ENCODE data around the gene GRIK4.

The GRIK4 gene

GRCh38 chr11:120923866-120924508 lies 412.4 kb downstream of the GRIK4 start:
- no peak overlapping the region for H3K9ac ChIP-seq (ENCODE audit: low read length)
- no peak overlapping the region for H3K4me3 ChIP-seq (ENCODE audit: low read depth, low read length, poor library complexity, severe bottlenecking)
- H3K9me3 ChIP-seq (ENCODE audit: low read length), result no peaks in the 10 kb centered on the region
- no peaks in the 10 kb centered on the region for H3K36me3 ChIP-seq (ENCODE audit: insufficient read depth, low read length)
- no peaks in the 10 kb centered on the region for H4K20me1 ChIP-seq (ENCODE audit: insufficient read depth, low read length)
- no peak overlapping the region for H2AFZ ChIP-seq (ENCODE audit: low read length)
- no peaks in the 10 kb centered on the region for H3F3A ChIP-seq (ENCODE audit: insufficient read depth, low read length)
- H3K27ac ChIP-seq (ENCODE audit: low read depth, low read length, poor library complexity, severe bottlenecking), result no peak overlapping the region
- H3K4me2 ChIP-seq (ENCODE audit: low read length), result no peak overlapping the region
- H3K4me1 ChIP-seq (ENCODE audit: insufficient read depth, low read length, severe bottlenecking), result peaks cover 7% of the 10 kb centered on the region
- H3K79me2 ChIP-seq (ENCODE audit: insufficient read depth, low read length), result no peaks in the 10 kb centered on the region
- H3K9me2 ChIP-seq (ENCODE audit: low read depth, low read length), result no peaks in the 10 kb centered on the region
- H3K27me3 ChIP-seq (ENCODE audit: insufficient read depth, low read length), result no peaks in the 10 kb centered on the region
- no peak for TF ChIP-seq CTCF (IDR thresholded peaks at IDR 0.05; ENCODE audit: low read length)
- TF ChIP-seq EZH2 (IDR thresholded peaks at IDR 0.05; ENCODE audit: borderline replicate concordance, low read length), result no peak

GRCh38 chr11:120925944-120926343 lies 414.4 kb downstream of the GRIK4 start:
- H3K27me3 ChIP-seq (ENCODE audit: insufficient read depth, low read length), result no peaks in the 10 kb centered on the region
- H3K4me2 ChIP-seq (ENCODE audit: low read length), result no peak overlapping the region
- TF ChIP-seq EZH2 (IDR thresholded peaks at IDR 0.05; ENCODE audit: borderline replicate concordance, low read length) (no peak), CTCF (IDR thresholded peaks at IDR 0.05; ENCODE audit: low read length) (no peak)
- H3K9ac ChIP-seq (ENCODE audit: low read length), result no peak overlapping the region
- no peaks in the 10 kb centered on the region for H3K36me3 ChIP-seq (ENCODE audit: insufficient read depth, low read length)
- no peaks in the 10 kb centered on the region for H3K9me2 ChIP-seq (ENCODE audit: low read depth, low read length)
- peak overlapping the region; percentile 63 for H3K27ac ChIP-seq (ENCODE audit: low read depth, low read length, poor library complexity, severe bottlenecking)
- no peaks in the 10 kb centered on the region for H4K20me1 ChIP-seq (ENCODE audit: insufficient read depth, low read length)
- no peak overlapping the region for H3K4me3 ChIP-seq (ENCODE audit: low read depth, low read length, poor library complexity, severe bottlenecking)
- H3F3A ChIP-seq (ENCODE audit: insufficient read depth, low read length), result no peaks in the 10 kb centered on the region
- peaks cover 7% of the 10 kb centered on the region for H3K4me1 ChIP-seq (ENCODE audit: insufficient read depth, low read length, severe bottlenecking)
- no peaks in the 10 kb centered on the region for H3K9me3 ChIP-seq (ENCODE audit: low read length)
- H3K79me2 ChIP-seq (ENCODE audit: insufficient read depth, low read length), result no peaks in the 10 kb centered on the region
- no peak overlapping the region for H2AFZ ChIP-seq (ENCODE audit: low read length)

GRCh38 chr11:120928627-120929026 lies 417.1 kb downstream of the GRIK4 start:
- Histone ChIP-seq H4K20me1 (ENCODE audit: insufficient read depth, low read length) (no peaks in the 10 kb centered on the region), H3K9me2 (ENCODE audit: low read depth, low read length) (no peaks in the 10 kb centered on the region), H3K4me1 (ENCODE audit: insufficient read depth, low read length, severe bottlenecking) (peaks cover 7% of the 10 kb centered on the region), H3K4me2 (ENCODE audit: low read length) (no peak overlapping the region), H3K9ac (ENCODE audit: low read length) (no peak overlapping the region), H3K27me3 (ENCODE audit: insufficient read depth, low read length) (no peaks in the 10 kb centered on the region), H3K36me3 (ENCODE audit: insufficient read depth, low read length) (no peaks in the 10 kb centered on the region), H2AFZ (ENCODE audit: low read length) (no peak overlapping the region), H3F3A (ENCODE audit: insufficient read depth, low read length) (no peaks in the 10 kb centered on the region), H3K27ac (ENCODE audit: low read depth, low read length, poor library complexity, severe bottlenecking) (no peak overlapping the region), H3K9me3 (ENCODE audit: low read length) (no peaks in the 10 kb centered on the region), H3K4me3 (ENCODE audit: low read depth, low read length, poor library complexity, severe bottlenecking) (no peak overlapping the region), H3K79me2 (ENCODE audit: insufficient read depth, low read length) (no peaks in the 10 kb centered on the region)
- TF ChIP-seq CTCF (IDR thresholded peaks at IDR 0.05; ENCODE audit: low read length) (peak; percentile 29; the same call in 1 of the 2 replicates), EZH2 (IDR thresholded peaks at IDR 0.05; ENCODE audit: borderline replicate concordance, low read length) (no peak)

Data from OCI-LY1 (cell line).